Left ventricle myocardium superior (tissue), 1 donor: Measurements from ENCODE around the gene PRPF6. TPM values are rescaled to one million over a fixed set of nuclear protein-coding genes. Genes with fewer than 3 reads are reported as not detected.
"Not testable (repeated sequence)": the region's sequence is repeated elsewhere in the genome, so short reads cannot be mapped to it uniquely, and the experiment has no call there.

ENCODE experiments used
- ATAC-seq: fragments of 200-7000 bp; cut with Tn5 transposase; one replicate; pipeline ENCODE4 v1.9.1; 2020; ENCODE audit warnings: mild to moderate bottlenecking, moderate library complexity
- DNase-seq: peaks from one replicate; pipeline ENCODE4 v3.0.0-alpha.2; 2020
- intact Hi-C: fragments of 100-400 bp; cut with micrococcal nuclease; formaldehyde crosslinking; loops from one replicate; pipeline ENCODE4 v1.11.0; 2022
- total RNA-seq: library from RNA; stranded (reverse); fragmentation: NEBNext Ultra II Directional; extraction: Animal tissue kit (Norgen Biotek cat#: 25700); gene quantifications from one replicate; pipeline ENCODE4 v1.2.1, GENCODE V29; 2021
- donor health status: DM: no; HTN: yes; CAD: no; lungs with severe emphysema.

The PRPF6 gene
- total RNA-seq, 1 donor from 2014 or later: 50.6 TPM

DNA sequence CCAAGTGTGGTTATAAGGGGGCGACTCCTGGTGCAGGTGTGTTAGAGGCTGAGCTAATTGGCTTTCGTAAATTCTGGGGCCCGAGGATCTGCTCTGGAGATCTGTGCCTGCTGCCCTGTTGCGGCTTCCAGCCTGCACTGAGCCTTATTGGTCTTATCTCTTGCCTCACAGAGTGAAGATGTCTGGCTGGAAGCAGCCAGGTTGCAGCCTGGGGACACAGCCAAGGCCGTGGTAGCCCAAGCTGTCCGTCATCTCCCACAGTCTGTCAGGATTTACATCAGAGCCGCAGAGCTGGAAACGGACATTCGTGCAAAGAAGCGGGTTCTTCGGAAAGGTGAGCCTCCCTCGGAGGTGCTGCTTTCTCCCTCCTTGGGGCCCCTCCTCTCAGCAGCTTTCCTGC is 20.0 kb downstream of the PRPF6 start:
- peak; percentile 59 for ATAC-seq
- intact Hi-C loops: no loop called here
- DNase-seq: no peak

DNA sequence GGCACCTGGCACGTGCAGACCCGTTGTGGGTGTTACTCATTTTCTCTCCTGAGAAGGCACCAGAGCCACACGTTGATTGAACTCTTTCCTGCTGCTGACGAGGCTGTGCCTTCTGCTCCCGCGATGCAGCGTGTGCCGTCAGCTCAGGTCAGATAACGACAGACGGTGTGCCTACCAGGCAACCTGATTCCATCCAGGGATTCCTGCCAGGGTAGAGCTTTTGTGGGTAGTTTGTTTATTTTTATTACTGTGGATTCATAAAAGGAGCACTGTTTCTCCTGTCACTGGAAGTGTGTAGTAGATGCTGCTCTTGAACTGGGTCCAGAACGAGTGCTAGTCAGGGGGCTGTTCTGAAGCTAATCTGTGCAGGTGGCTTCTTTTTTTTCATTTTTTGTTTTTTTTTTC is 20.7 kb downstream of the PRPF6 start:
- no peak for ATAC-seq
- intact Hi-C loops: no loop called here
- DNase-seq: no peak

GRCh38 chr20:64003960-64004725 is 23.2 kb downstream of the PRPF6 start:
- intact Hi-C loops: no loop called here
- no peak for DNase-seq
- ATAC-seq: no peak

GRCh38 chr20:64005394-64005793 is 24.5 kb downstream of the PRPF6 start:
- ATAC-seq: no peak
- intact Hi-C loops: no loop called here
- DNase-seq: no peak

DNA sequence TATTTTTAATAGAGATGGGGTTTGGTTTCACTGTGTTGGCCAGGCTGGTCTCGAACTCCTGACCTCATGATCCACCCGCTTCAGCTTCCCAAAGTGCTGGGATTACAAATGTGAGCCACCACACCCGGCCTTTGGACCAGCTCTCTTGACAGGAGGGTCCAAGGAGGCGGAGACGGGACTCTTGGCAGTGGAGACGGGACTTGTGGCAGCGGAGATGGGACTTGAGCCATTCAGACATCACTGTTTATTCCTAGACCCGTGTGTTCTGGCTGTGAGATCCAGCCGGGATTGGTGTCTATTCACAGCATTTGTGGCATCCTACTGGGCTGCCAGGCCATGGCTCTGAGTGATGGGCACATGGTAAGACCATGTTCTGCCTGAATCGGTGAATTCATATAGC is 25.6 kb downstream of the PRPF6 start:
- no peak for DNase-seq
- no peak for ATAC-seq
- intact Hi-C loops: no loop called here

DNA sequence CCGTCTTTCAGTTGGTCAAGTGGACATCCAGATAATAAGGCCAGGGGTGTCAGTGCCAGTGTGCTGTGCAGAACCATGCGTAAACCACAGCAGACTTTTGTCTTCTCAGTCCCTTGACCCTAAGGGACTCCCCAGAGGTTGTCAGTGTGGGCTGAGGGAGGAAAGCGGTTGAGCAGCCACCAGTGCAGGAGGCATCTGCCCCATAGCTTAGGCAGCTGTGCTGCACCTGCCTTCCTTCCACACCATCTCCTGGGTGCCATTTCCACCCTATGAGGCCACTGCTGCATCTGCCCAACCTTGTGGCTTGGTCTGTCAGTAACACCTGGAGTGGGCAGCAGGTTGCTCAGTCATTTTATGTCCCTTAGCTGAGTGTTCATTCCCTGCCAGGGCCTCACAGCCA is 26.0 kb downstream of the PRPF6 start:
- intact Hi-C loops: no loop called here
- no peak for DNase-seq

GRCh38 chr20:64009811-64010387 is 29.0 kb downstream of the PRPF6 start:
- intact Hi-C loops: no loop called here
- DNase-seq (no peak), ATAC-seq (no peak)

More for the DNA sequence above, 26.0 kb downstream of the PRPF6 start:
- no peak for ATAC-seq

- ATAC-seq: no peak
- intact Hi-C loops: no loop called here
- no peak for DNase-seq
Observed at GRCh38 chr20:64010711-64011237, 29.8 kb downstream of the PRPF6 start.

GRCh38 chr20:64011366-64011779 is 30.4 kb downstream of the PRPF6 start:
- intact Hi-C loops: no loop called here
- DNase-seq (no peak), ATAC-seq (no peak)

- DNase-seq, ATAC-seq, intact Hi-C loops: not testable (repeated sequence)
Observed at GRCh38 chr20:64012385-64013154, 31.6 kb downstream of the PRPF6 start.

DNA sequence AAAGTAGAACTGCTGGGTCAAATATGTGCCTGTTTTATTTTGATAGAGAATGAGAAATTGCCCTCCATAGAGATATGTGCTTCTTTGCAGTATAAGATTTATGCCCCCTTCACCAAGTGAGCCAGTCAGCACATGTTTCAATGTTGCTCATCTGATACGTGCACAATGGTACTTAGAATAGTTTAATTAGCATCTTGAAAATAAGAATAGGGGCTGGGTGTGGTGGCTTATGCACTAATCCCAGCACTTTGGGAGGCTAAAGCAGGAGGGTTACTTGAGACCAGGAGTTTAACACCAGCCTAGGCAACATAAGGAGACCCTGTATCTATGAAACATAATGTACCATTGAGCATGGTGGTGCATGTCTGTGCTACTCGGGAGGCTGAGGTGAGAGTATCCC is 34.7 kb downstream of the PRPF6 start:
- intact Hi-C loops: no loop called here
- ATAC-seq (no peak), DNase-seq (no peak)

- intact Hi-C loops: no loop called here
- ATAC-seq: no peak
- no peak for DNase-seq
Observed at GRCh38 chr20:64021124-64021975, 40.4 kb downstream of the PRPF6 start.

GRCh38 chr20:64022671-64023360 is 41.9 kb downstream of the PRPF6 start:
- ATAC-seq (no peak), DNase-seq (no peak)
- intact Hi-C loops: no loop called here

- no peak for ATAC-seq
- intact Hi-C loops: no loop called here
- DNase-seq: no peak
Observed at GRCh38 chr20:64023361-64024140, 42.6 kb downstream of the PRPF6 start.

DNA sequence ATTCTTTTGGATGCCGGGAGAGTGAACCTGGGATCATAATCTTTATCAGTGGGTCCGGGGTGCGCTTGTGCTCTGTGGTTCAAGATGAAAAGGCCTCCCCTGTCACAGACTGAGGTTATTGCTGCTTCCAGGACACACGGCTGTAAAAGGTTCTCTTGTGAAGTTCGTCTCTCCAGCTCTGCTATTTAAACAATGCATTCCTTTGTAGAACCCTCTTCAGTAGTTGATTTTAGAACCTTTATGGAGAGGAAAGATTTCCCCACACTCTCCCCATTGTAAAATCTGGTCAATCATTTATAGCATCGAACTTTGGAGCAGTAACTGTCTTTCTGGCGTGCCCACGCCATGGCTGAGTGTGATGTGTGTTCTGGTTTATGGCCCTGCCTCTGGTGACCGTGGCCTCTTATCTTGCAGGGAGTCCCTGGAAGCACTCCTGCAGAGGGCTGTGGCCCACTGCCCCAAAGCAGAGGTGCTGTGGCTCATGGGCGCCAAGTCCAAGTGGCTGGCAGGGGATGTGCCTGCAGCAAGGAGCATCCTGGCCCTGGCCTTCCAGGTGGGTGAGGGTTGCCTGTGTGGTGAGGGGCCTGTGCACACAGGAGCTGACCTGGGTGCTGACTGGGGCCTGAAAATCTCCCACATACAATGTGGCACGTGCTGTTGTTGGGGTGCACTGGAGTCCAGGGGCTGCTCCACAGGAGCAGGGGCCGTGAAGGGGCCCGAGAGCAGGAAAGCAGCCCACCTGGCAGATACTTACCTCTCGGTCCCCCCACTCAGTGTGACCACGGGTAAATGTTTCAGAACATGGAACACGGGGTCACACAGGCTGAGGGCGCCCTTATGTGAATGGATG is 43.4 kb downstream of the PRPF6 start:
- DNase-seq: no peak
- no peak for ATAC-seq
- intact Hi-C loops: no loop called here

DNA sequence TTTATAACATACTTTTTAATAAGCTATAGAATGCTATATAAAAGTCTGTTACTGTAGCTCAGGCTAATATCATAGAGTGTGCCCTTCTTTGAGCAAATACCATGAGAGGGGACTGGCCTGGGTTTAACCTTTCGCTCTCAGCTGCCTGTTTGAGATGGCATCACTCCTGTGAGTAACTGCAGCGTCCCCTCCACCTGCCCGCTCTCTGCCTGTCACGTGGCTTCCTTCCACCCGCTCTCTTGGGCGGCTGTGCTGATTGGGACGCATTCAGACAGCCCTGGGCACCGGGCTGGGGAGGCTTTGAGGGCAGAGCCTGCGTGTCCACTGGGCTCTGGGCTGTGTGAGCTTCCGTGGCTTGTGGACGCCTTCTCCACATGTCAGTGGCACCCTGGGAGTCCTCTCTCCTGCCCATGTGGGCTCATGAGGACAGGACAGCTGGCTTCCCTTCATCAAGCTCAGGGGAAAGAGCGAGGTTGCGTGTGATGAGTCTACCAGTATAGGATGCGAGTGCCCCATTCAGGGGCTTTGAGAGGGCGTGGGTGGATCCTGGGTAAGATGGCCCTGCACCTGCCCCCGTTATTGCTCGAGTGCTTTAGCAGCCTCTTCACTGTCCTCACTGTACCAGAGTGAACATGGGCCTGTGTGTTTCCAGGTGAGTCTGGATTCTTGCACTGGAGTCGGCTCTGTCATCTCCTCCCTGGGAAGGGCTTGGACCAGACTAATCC is 44.3 kb downstream of the PRPF6 start:
- no peak for DNase-seq
- intact Hi-C loops: no loop called here
- ATAC-seq: no peak
